Measurements from ENCODE around the gene CLOCK. TPM values are rescaled to one million over a fixed set of nuclear protein-coding genes. Genes with fewer than 3 reads are reported as not detected.

The CLOCK gene
- total RNA-seq, 4 donors from 2014 or later, result 20.9 to 49.4 (median 26.6) TPM

DNA sequence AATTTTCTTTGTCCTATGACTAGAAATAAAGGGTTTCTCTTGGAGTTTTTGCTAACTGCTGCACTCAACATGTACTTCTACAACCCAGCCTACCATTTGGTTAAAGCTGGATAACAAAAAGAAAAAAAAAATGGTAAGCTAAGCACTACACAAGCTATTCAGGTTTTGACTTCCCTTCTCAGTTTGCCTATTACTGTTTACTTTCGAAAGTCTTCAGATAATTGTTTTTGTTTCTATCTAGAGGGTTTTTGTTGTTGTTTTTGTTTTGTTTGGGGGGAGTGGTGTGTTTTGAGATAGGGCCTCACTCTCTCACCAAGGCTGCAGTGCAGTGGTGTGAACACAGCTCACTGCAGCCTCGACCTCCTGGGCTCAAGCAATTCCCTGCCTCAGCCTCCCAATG, 46.6 kb downstream of the CLOCK start:
- TF ChIP-seq, protein P1, sequence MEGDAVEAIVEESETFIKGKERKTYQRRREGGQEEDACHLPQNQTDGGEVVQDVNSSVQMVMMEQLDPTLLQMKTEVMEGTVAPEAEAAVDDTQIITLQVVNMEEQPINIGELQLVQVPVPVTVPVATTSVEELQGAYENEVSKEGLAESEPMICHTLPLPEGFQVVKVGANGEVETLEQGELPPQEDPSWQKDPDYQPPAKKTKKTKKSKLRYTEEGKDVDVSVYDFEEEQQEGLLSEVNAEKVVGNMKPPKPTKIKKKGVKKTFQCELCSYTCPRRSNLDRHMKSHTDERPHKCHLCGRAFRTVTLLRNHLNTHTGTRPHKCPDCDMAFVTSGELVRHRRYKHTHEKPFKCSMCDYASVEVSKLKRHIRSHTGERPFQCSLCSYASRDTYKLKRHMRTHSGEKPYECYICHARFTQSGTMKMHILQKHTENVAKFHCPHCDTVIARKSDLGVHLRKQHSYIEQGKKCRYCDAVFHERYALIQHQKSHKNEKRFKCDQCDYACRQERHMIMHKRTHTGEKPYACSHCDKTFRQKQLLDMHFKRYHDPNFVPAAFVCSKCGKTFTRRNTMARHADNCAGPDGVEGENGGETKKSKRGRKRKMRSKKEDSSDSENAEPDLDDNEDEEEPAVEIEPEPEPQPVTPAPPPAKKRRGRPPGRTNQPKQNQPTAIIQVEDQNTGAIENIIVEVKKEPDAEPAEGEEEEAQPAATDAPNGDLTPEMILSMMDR (IDR thresholded peaks at IDR 0.05; ENCODE audit: low read depth), result no peak

DNA sequence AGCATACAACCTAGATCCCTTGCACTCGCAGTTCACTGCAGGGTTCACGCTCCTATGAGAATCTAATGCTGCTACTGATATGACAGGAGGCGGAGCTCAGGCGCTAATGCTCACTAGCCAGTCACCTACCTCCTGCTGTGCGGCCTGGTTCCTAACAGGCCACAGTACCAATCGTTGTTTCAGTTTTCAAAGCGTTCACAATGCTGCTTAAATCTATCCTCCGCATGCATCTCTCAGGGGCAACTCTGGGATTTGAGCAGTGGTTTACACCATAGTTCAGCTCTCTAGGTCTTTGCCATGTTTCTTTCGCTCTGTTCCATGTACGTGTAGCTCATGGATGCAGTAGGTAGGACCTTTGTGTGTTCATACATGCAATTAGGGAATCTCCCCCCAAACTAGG, 47.2 kb downstream of the CLOCK start:
- TF ChIP-seq, protein P1 (IDR thresholded peaks at IDR 0.05; ENCODE audit: low read depth), result no peak

DNA sequence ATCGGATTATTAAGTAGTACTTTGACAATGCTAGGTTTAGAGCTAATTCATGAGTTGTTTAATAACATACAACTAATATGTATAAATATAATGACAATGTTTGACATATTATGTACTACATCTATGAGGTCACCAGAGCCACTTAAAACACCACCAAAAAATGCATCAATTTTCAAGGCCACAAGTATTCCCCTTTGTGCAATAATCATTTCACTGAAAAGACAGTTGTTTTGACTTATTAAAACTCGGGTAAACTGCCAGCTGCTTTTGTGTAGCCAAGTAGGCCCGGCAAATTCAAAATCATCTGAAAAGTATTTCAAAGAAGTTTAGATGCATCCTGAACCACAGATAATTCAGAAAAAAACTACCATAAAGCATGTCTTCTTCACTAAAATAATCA, 48.7 kb downstream of the CLOCK start:
- TF ChIP-seq, protein P1 (IDR thresholded peaks at IDR 0.05; ENCODE audit: low read depth), result no peak

DNA sequence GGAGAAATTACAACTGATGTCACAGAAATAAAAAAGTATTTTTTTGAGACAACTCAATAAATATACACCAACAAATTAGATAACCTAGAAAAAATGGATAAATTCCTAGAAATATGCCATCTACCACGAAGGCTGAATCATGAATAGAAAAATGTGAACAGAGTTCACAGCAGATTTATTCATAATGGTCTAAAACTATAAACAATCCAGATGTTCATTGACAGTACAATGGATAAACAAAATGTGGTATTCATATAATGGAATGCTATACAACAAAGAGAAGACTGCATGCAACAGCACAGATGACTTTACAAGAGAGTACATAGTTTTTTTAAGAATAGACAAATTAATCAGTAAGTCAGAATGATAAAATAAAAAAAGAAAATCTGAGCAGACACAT, 55.2 kb downstream of the CLOCK start:
- TF ChIP-seq, protein P1 (IDR thresholded peaks at IDR 0.05; ENCODE audit: low read depth), result no peak

DNA sequence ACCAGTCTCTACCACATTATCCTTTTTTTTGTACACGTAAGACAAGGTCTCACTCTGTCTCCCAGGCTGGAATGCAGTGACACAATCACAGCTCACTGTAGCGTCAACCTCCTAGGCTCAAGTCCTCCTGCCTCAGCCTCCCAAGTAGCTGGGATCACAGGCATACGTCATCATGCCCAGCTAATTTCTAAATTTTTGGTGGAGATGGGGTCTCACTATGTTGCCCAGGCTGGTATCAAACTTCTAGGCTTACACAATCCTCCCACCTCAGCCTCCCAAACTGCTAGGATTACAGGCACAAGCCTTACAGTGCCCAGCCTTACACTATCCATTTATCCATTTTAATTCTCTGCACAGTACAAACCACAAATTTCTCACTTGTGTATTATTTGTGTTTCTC, 58.0 kb downstream of the CLOCK start:
- TF ChIP-seq, protein P1 (IDR thresholded peaks at IDR 0.05; ENCODE audit: low read depth), result no peak

DNA sequence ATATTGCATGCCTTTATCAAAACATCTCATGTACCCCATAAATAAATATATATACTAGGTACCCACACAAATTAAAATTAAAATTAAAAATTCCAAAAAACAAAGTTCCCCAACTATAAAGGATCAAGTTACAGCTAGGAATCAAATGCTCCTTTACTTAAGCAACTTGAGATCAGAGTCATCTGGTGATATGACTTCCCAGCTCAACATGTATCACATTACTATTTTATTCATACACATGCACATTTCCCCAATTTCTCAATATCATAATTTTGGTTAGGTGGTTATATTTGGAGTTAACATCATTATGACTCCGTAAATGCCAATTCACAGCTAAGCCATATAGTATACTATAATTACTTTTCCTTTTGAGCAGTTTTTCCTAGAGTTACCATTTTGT, 60.9 kb downstream of the CLOCK start:
- TF ChIP-seq, protein P1 (IDR thresholded peaks at IDR 0.05; ENCODE audit: low read depth), result no peak

DNA sequence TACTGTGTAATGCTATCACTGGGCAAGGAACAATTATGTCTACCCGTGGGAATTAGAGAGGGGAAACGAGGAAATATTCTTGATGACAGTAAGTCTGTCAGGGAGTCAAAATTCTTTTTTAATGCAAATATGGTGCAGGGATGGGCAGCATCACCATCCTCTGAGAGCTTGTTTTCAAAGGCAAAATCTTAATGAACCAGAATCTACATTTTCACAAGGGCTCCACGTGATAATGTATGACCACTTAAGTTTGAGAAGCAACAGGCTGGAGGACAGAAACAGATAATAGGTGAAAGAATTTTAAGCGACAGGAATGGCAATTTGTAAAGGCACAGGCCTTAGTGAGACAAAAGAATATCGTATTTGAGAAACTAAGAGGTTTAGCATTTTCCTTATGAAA, 63.4 kb downstream of the CLOCK start:
- TF ChIP-seq, protein P1 (IDR thresholded peaks at IDR 0.05; ENCODE audit: low read depth), result no peak

All from subcutaneous adipose tissue (tissue), 4 donors.